Activated naive CD8-positive, alpha-beta T cell treated with anti-CD3 and anti-CD28 coated beads, Interleukin-2, amount 50 U/mL, for 24 hours (primary cell): ENCODE data around the gene ZMIZ1.

ENCODE experiments used
- ATAC-seq: fragments of 150-1000 bp; cut with Tn5 transposase; one replicate; pipeline ENCODE4 v1.10.0; 2021
- DNase-seq: peaks from one replicate; pipeline ENCODE4 v3.0.0; 2021
- H3K27ac Mint-ChIP-seq: one replicate; pipeline ENCODE4 v1.8.0; 2021; ENCODE audit warnings: mild to moderate bottlenecking, mixed read lengths
- H3K27me3 Mint-ChIP-seq: one replicate; pipeline ENCODE4 v1.8.0; 2021; ENCODE audit warnings: mixed read lengths
- H3K36me3 Mint-ChIP-seq: one replicate; pipeline ENCODE4 v1.8.0; 2021; ENCODE audit warnings: low read depth, mixed read lengths
- H3K4me1 Mint-ChIP-seq: one replicate; pipeline ENCODE4 v1.8.0; 2021; ENCODE audit warnings: mixed read lengths
- H3K4me3 Mint-ChIP-seq: one replicate; pipeline ENCODE4 v1.8.0; 2021; ENCODE audit warnings: mild to moderate bottlenecking, moderate library complexity, mixed read lengths
- H3K9me3 Mint-ChIP-seq: one replicate; pipeline ENCODE4 v1.8.0; 2021; ENCODE audit warnings: mixed read lengths

Gene ZMIZ1

DNA sequence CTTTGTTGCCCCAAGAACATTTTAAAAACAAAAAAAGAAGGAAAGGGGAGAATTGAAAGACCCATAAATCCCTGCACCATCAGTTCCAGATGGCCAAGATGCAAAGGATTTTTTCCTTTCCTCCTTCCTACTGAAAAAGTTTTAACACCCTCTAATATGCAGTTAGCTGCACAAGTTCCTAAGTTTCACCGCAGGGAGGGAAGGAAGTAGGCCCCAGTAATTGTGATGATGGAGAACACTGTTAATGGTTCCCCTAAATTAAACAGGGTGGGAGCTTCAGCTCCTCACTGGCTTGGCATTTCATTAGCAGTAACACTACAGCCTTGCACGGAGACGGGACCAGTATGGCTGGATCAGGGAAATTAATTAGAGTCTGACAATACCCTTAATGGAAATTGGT is 214.8 kb downstream of the ZMIZ1 start:
- no peak overlapping the region for H3K4me3 Mint-ChIP-seq
- H3K27ac Mint-ChIP-seq = no peak overlapping the region
- H3K36me3 Mint-ChIP-seq = peaks cover 15% of the 10 kb centered on the region
- H3K9me3 Mint-ChIP-seq = no peaks in the 10 kb centered on the region
- DNase-seq (no peak), ATAC-seq (no peak)
- no peaks in the 10 kb centered on the region for H3K27me3 Mint-ChIP-seq
- peaks cover 47% of the 10 kb centered on the region for H3K4me1 Mint-ChIP-seq

DNA sequence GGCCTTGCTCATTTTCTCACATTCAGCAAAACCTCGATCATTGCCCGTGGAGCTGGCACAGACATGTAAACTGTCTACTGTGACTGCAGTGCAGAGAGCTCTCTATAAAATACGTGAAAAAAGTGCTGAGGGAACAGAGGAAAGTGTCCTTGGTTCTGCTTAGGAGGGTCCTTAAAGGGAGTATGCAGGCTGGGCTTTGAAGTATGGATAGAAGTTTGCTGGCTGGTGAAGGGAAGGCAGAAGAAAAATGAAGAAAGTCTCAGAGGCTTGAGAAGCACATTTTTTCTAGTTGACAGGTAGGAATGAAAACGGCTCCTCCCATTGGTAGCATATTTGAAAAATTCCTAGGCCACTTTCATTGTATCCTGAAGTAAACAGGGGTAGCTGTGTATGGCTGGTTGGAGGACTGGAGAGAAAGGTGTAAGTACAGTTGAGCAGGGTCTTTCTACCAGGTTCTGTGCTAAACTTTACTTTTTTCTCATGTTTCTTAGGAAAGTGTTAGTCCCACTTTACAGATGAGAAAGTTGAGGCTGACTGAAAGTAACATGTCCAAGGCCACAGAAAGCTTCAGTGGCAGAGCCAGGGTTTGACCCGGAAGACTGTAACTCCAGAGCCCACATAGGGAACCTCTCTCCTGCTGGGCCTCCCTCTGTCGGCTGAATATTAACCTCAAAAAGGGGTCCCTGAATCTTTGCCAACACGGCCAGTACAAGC is 215.5 kb downstream of the ZMIZ1 start:
- Mint-ChIP-seq H3K4me3 (no peak overlapping the region), H3K4me1 (peaks cover 48% of the 10 kb centered on the region), H3K27me3 (no peaks in the 10 kb centered on the region), H3K9me3 (no peaks in the 10 kb centered on the region), H3K36me3 (peaks cover 13% of the 10 kb centered on the region), H3K27ac (no peak overlapping the region)
- ATAC-seq (no peak), DNase-seq (no peak)

DNA sequence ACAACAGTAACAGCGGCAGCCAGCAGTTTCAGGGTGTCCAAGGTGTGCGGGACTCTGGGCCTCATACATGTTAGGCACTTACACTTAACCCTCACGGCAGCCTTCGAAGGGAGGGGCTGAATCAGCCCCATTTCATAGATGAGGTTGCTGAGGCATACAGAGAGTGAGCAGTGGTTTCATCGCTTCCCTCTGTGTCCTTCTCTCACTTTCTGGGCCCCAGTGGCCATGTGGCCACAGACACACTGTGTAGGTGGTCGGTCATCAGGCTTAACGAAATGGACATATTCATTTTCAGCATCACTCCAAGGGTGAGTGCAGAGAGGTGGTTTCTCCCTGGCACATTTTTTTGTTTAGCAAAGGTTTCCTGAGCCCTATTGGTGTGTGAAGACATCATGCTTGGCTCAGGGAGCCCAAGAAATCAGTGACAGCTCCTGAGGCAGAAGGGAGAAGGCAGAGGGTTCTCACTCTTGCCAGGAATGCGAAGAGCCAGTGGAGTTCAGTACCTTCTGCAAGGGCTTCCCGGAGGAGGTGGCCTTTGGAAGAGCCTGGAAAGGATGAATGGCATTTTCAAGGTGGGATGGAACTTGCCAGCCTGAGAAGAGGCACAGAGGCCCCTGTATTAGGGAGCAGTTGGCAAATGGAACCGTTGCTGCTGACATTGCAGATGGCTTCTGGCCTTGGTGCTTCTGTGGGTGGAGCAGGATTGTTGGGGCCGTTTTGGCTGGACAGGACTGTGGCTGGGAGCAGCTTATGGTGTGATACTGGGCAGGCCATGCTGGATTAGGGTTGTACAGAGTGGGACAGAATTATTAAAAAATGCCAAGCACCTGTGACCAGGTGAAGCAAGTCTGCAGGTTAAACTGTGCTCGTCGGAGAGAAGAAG is 216.8 kb downstream of the ZMIZ1 start:
- H3K27ac Mint-ChIP-seq = peak overlapping the region; percentile 79
- peaks cover 14% of the 10 kb centered on the region for H3K36me3 Mint-ChIP-seq
- ATAC-seq (peak; percentile 74), DNase-seq (peak; percentile 49)
- no peaks in the 10 kb centered on the region for H3K9me3 Mint-ChIP-seq
- peak overlapping the region; percentile 58 for H3K4me3 Mint-ChIP-seq
- H3K4me1 Mint-ChIP-seq = peaks cover 48% of the 10 kb centered on the region
- no peaks in the 10 kb centered on the region for H3K27me3 Mint-ChIP-seq

DNA sequence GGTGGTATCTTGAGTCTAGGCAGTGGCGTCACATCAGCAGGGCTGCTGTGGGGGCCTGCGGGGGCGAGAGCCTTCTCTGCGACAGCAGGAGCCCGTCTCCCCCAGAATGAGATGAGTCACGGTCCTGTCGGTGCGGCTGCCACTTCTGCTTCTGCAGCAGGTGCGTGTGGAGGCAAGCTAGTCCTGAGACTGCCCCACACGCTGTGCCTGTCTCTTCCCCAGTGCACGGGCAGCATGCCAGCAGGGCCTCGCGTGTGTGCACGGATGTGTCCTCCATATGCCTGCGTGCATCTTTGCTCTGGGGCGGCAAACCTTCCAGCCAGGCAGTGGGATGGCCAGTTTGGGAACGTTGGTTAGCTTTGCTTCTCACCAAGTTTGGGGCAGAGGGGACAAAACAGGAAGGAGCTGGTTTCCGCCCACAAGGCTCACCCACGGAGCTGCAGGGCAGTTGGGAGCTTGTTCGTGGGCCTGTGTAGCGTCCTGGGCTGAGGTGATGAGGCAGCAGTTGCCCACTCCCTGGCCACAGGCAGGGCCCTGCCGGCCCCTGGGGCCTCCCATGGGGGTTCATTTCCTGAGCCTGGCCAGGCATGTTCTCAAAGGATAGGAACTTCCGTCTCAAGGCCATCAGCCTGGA is 217.7 kb downstream of the ZMIZ1 start:
- peak overlapping the region; percentile 58 for H3K4me3 Mint-ChIP-seq
- H3K27ac Mint-ChIP-seq = peak overlapping the region; percentile 79
- peaks cover 48% of the 10 kb centered on the region for H3K4me1 Mint-ChIP-seq
- no peaks in the 10 kb centered on the region for H3K9me3 Mint-ChIP-seq
- H3K36me3 Mint-ChIP-seq = peaks cover 9% of the 10 kb centered on the region
- no peaks in the 10 kb centered on the region for H3K27me3 Mint-ChIP-seq
- DNase-seq (peak; percentile 80), ATAC-seq (peak; percentile 92)

DNA sequence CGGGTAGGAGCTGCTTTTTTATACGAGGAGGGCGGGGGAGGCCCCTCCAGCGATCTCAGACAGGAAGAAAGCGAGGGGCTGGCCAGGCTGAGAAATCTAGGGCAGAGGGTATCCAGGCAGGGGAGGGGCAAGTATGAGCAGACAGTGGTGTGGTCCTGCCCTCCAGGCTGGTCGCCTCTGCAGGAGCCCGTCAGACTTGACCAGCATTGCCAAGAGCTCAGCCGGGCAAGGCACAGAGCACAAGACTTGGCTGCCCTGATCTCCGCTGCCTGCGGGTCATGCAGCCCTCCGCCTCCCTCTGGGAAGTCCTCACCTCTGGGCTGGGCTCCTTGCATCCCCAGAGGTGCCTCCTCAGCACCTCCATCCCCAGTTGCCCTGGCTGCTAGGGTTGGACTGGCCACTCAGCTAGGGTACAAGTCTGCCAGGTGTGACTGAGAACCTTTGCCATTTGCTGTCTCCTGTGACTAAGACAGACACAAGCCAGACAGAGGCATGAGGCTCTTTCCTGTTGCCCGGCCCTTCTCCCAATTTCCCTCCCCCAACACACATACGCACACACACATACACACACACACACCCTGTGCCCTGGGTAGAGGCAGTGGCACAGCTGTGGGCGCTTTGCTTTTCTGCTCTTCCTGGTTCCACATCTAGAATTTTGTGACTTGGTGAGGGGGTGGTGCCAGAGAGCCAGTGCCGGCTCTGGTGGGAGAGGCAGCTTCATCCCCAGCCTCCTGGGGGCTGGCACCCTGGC is 219.4 kb downstream of the ZMIZ1 start:
- H3K36me3 Mint-ChIP-seq = peaks cover 9% of the 10 kb centered on the region
- H3K27ac Mint-ChIP-seq = no peak overlapping the region
- ATAC-seq = no peak
- no peaks in the 10 kb centered on the region for H3K9me3 Mint-ChIP-seq
- no peak for DNase-seq
- peaks cover 48% of the 10 kb centered on the region for H3K4me1 Mint-ChIP-seq
- no peak overlapping the region for H3K4me3 Mint-ChIP-seq
- no peaks in the 10 kb centered on the region for H3K27me3 Mint-ChIP-seq

DNA sequence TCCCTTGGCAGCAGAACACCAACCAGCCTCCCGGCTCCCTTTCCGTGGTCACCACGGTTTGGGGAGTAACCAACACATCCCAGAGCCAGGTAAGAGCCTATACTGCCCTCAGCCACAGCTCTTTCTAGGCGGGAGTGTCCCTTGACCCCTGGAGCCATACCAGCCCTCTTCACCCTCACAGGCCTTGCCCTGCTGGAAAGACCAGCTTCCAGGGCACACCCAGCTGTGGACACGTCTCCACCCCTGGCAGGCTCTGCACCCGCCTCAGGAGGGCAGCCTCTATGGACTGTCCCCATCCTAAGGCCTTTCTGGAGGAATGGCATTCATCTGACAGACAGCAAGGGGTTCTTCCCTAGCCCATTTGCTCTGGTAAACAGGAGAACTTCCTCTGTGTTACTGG is 221.0 kb downstream of the ZMIZ1 start:
- Mint-ChIP-seq H3K4me1 (peaks cover 39% of the 10 kb centered on the region), H3K36me3 (peaks cover 9% of the 10 kb centered on the region), H3K27ac (no peak overlapping the region), H3K4me3 (no peak overlapping the region), H3K27me3 (no peaks in the 10 kb centered on the region), H3K9me3 (no peaks in the 10 kb centered on the region)
- ATAC-seq (no peak), DNase-seq (no peak)

DNA sequence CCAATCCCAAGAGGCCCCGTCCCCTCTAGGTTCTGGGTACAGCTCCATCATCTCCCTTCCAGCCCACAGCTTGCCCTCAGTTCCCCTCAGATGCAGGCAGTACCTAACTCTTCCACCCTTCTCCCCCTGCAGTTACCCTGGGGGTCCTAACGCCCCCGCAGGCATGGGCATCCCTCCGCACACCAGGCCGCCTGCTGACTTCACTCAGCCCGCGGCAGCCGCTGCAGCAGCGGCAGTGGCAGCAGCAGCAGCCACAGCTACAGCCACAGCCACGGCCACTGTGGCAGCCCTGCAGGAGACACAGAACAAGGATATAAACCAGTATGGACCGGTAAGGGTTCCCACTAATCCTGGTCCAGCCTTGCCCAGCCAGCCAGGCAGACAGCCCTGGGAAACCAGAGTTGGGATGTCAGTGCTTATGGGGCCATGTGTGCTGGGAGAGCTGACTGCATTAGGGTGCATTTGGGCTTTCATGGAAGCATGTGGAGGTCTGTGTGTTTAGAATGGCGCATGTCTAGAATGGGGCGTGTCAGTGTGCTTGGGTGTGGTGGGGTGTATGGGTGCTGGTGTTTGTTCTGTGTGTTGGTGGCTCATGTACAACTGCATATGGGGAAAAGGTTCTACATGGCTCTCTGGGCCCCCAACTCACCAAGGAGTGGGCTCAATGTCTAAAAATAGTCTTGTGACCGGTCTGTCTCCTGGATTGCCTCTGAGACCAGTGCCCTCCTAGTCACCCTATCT is 223.4 kb downstream of the ZMIZ1 start:
- Mint-ChIP-seq H3K27me3 (no peaks in the 10 kb centered on the region), H3K27ac (no peak overlapping the region), H3K4me3 (no peak overlapping the region), H3K36me3 (peaks cover 16% of the 10 kb centered on the region), H3K9me3 (no peaks in the 10 kb centered on the region), H3K4me1 (peaks cover 22% of the 10 kb centered on the region)
- DNase-seq (no peak), ATAC-seq (no peak)

DNA sequence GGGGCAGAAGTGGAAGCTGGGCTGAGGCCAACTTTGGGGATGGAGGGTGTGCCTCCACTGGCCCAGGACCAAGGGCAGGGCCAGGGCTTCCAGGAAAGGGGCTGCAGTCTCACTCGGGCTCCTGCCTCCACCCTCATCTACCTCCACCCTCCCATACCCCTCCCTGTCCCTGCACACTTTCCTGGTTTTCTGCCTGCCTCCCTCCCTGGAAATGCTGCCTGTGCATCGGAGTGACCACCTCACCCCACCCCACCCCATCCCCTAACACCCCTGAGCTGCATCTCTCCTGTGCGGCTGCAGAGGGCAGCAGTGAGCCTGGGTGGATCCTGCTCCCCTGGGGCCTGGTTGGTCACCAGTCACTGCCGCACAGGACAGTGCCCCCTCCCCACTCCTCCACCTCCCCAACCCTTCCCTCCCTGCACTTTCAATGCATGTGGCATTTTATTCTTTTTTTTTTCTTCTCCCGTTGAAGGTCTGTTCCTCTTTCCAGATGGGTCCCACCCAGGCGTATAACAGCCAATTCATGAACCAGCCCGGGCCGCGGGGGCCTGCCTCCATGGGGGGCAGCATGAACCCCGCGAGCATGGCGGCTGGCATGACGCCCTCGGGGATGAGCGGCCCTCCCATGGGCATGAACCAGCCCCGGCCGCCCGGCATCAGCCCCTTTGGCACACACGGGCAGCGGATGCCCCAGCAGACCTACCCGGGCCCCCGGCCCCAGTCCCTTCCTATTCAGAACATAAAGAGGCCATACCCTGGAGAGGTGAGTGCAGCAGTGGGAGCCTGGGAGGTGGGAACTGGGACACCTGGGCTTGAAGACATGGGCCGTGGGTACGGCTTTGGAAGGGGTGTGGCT is 224.4 kb downstream of the ZMIZ1 start:
- peaks cover 15% of the 10 kb centered on the region for H3K4me1 Mint-ChIP-seq
- ATAC-seq (no peak), DNase-seq (peak; percentile 54)
- H3K36me3 Mint-ChIP-seq = peaks cover 14% of the 10 kb centered on the region
- H3K4me3 Mint-ChIP-seq = no peak overlapping the region
- H3K27me3 Mint-ChIP-seq = no peaks in the 10 kb centered on the region
- H3K9me3 Mint-ChIP-seq = no peaks in the 10 kb centered on the region
- no peak overlapping the region for H3K27ac Mint-ChIP-seq

DNA sequence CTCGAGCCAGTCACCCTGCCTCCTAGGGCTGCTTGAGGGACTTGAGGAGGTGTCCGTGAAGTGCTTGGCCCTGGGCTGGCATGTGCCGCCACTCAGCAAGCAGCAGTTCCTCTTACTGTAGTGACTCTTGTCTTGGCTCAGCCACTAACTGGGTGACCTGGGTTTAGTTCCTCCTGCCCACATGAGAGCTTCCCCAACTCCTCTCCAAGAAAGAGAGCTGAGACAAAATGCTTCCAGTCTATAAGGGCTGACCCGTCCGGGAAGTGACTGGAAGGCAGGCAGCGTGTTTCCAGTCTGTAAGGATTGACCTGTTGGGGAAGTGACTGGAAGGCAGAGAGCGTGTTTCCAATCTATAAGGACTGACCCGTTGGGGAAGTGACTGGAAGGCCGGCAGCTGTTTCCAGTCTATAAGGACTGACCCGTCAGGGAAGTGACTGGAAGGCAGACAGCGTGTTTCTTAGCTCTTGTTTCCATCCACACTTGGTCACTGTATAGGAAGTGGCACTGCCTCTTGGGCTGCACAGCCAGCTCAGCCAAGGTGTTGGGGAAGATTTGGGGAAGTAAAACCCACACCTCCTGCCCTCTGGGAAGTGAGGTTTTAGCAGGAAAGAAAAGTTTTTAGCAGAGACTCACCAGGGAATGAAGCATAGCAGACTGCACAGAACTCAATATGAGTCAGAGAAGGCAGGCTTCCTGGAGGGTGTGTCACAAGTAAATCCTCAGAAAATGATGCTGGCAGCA is 225.2 kb downstream of the ZMIZ1 start:
- H3K4me3 Mint-ChIP-seq = no peak overlapping the region
- peaks cover 14% of the 10 kb centered on the region for H3K36me3 Mint-ChIP-seq
- H3K9me3 Mint-ChIP-seq = no peaks in the 10 kb centered on the region
- H3K27me3 Mint-ChIP-seq = no peaks in the 10 kb centered on the region
- H3K27ac Mint-ChIP-seq = no peak overlapping the region
- ATAC-seq (no peak), DNase-seq (no peak)
- H3K4me1 Mint-ChIP-seq = peaks cover 20% of the 10 kb centered on the region

DNA sequence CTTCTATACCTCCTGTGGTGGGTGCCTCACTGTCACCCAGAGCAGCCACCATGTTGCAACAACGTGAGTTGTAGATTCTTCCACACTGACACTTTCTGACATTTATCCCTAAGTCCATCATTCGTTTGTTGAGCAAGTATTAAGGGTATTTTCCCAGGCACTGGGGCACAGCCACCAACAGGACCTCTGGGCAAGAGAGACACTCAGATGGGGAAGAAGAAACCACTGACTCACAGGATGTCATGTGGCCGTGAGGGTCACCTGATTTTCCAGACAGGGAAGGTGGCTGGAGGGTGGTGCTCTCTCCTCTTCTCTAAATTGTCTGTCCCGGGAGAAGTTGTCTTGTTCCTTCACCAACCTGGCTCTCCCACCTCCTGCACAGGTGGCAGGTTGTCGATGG is 226.8 kb downstream of the ZMIZ1 start:
- Mint-ChIP-seq H3K27me3 (no peaks in the 10 kb centered on the region), H3K4me1 (peaks cover 21% of the 10 kb centered on the region), H3K9me3 (no peaks in the 10 kb centered on the region), H3K4me3 (no peak overlapping the region), H3K36me3 (peaks cover 14% of the 10 kb centered on the region), H3K27ac (peak overlapping the region; percentile 39)
- no peak for DNase-seq
- ATAC-seq = no peak

DNA sequence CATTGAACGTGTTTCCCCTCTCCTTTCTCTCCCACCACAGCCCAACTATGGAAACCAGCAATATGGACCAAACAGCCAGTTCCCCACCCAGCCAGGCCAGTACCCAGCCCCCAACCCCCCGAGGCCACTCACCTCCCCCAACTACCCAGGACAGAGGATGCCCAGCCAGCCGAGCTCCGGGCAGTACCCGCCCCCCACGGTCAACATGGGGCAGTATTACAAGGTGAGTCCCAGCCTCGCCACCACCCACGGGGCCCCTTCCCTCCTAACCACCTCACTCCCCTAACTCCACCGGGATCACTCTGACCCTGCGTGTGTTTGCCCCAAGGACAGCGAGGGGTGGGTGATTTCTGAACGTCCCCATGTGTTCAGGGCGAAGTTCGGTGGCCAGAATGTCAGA is 227.7 kb downstream of the ZMIZ1 start:
- Mint-ChIP-seq H3K9me3 (no peaks in the 10 kb centered on the region), H3K4me1 (peaks cover 21% of the 10 kb centered on the region), H3K36me3 (peaks cover 20% of the 10 kb centered on the region), H3K27ac (no peak overlapping the region), H3K27me3 (no peaks in the 10 kb centered on the region), H3K4me3 (no peak overlapping the region)
- DNase-seq (no peak), ATAC-seq (no peak)

DNA sequence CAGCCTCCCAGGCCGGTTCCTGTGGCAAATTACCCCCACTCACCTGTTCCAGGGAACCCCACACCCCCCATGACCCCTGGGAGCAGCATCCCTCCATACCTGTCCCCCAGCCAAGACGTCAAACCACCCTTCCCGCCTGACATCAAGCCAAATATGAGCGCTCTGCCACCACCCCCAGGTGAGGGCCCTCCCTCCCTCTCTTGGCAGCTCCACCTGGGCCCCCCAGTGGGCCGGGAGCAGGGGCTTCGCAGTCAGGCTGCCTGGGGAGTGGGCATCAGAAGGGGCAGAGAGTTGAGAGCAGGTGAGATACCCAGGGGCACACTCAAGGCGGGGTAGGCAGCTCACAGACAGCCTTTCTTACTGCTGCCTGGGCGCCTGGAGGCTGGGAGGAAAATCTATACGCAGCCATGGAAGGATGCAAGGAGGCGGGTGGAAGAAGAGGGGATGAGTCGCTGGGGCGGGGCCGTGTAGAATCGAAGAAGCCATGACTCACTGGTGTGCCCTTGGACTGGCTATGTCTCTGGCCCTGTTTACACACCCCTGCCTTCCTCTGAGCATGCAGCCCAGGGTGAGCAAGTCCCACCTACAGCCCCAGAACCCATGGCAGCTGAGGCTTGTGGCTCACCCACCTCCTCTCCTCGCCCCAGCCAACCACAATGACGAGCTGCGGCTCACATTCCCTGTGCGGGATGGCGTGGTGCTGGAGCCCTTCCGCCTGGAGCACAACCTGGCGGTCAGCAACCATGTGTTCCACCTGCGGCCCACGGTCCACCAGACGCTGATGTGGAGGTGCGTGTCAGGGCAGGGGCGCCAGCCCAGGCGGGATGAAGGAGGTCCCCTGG is 229.9 kb downstream of the ZMIZ1 start:
- peak; percentile 94 for ATAC-seq
- peak overlapping the region; percentile 39 for H3K27ac Mint-ChIP-seq
- peak; percentile 73 for DNase-seq
- H3K9me3 Mint-ChIP-seq = no peaks in the 10 kb centered on the region
- no peak overlapping the region for H3K4me3 Mint-ChIP-seq
- peaks cover 21% of the 10 kb centered on the region for H3K4me1 Mint-ChIP-seq
- no peaks in the 10 kb centered on the region for H3K27me3 Mint-ChIP-seq
- peaks cover 27% of the 10 kb centered on the region for H3K36me3 Mint-ChIP-seq
